SK-N-MC (cell line): ENCODE results near the gene AADACL4.
"Not testable (repeated sequence)": the region's sequence is repeated elsewhere in the genome, so short reads cannot be mapped to it uniquely, and the experiment has no call there.

Experiments used
- DNase-seq: peaks from one replicate; pipeline ENCODE4 v3.0.0-alpha.2; 2011; ENCODE audit warnings: low read depth, low spot score
- H3K27ac ChIP-seq: fragments of 200-600 bp; sonication (generic); 2 replicates; pipeline ENCODE4 v1.5.1; 2016; ENCODE audit warnings: mixed run types
- H3K36me3 ChIP-seq: fragments of 200-600 bp; sonication (generic); 2 replicates; pipeline ENCODE4 v1.6.1; 2017; ENCODE audit warnings: antibody characterized with exemption, low read length, mixed read lengths; ENCODE audit not compliant: insufficient read depth
- H3K4me3 ChIP-seq: fragments of 200-600 bp; sonication (generic); 2 replicates; pipeline ENCODE4 v1.5.1; 2016
- H3K9ac ChIP-seq: fragments of 200-600 bp; sonication (generic); 2 replicates; pipeline ENCODE4 v1.8.0; 2017; ENCODE audit warnings: mixed run types, mixed read lengths; ENCODE audit not compliant: insufficient read length
- H3K9me3 ChIP-seq: fragments of 200-600 bp; sonication (generic); 2 replicates; pipeline ENCODE4 v1.6.1; 2017; ENCODE audit warnings: low read depth, mild to moderate bottlenecking, antibody characterized with exemption, low read length, moderate library complexity, mixed read lengths
- EZH2 ChIP-seq: fragments of 200-600 bp; sonication (generic); IDR thresholded peaks from one replicate; pipeline ENCODE4 v1.6.1; 2017; ENCODE audit warnings: antibody characterized with exemption
- FOXP2 ChIP-seq: optimal IDR thresholded peaks from 2 replicates; pipeline ENCODE3; 2011; ENCODE audit warnings: mild to moderate bottlenecking, moderate library complexity; ENCODE audit not compliant: insufficient read depth; ENCODE audit errors: extremely low read length, control extremely low read depth
- POLR2AphosphoS5 ChIP-seq: IDR thresholded peaks from 2 replicates; pipeline ENCODE4 v1.6.1; 2012; ENCODE audit warnings: mild to moderate bottlenecking, low read depth, low read length, borderline replicate concordance

AADACL4 gene

GRCh38 chr1:12697397-12697796, 53.5 kb downstream of the AADACL4 start:
- Histone ChIP-seq H3K4me3 (no peak overlapping the region), H3K27ac (no peak overlapping the region), H3K9ac (no peak overlapping the region), H3K9me3 (no peaks in the 10 kb centered on the region), H3K36me3 (no peaks in the 10 kb centered on the region)
- no peak for DNase-seq
- TF ChIP-seq FOXP2 (no peak), EZH2 (no peak), POLR2AphosphoS5 (no peak)

GRCh38 chr1:12703821-12704451, 60.1 kb downstream of the AADACL4 start:
- Histone ChIP-seq H3K27ac (no peak overlapping the region), H3K4me3 (no peak overlapping the region)
- TF ChIP-seq FOXP2 (no peak), POLR2AphosphoS5 (no peak), EZH2 (no peak)

GRCh38 chr1:12706061-12706460, 62.2 kb downstream of the AADACL4 start:
- H3K9me3 ChIP-seq, result no peaks in the 10 kb centered on the region
- no peak overlapping the region for H3K4me3 ChIP-seq
- TF ChIP-seq FOXP2 (no peak), POLR2AphosphoS5 (no peak), EZH2 (no peak)
- DNase-seq, result no peak
- H3K27ac ChIP-seq, result no peak overlapping the region
- no peak overlapping the region for H3K9ac ChIP-seq
- no peaks in the 10 kb centered on the region for H3K36me3 ChIP-seq

More at GRCh38 chr1:12703821-12704451, 60.1 kb downstream of the AADACL4 start:
- DNase-seq, result no peak
- Histone ChIP-seq H3K36me3 (no peaks in the 10 kb centered on the region), H3K9me3 (no peaks in the 10 kb centered on the region), H3K9ac (no peak overlapping the region)

- DNase-seq, result no peak
- Histone ChIP-seq H3K36me3 (no peaks in the 10 kb centered on the region), H3K9me3 (no peaks in the 10 kb centered on the region), H3K27ac (no peak overlapping the region), H3K4me3 (no peak overlapping the region), H3K9ac (no peak overlapping the region)
- TF ChIP-seq FOXP2 (no peak), EZH2 (no peak), POLR2AphosphoS5 (no peak)
These were observed 64.7 kb downstream of the AADACL4 start for GRCh38 chr1:12708396-12709090.

- no peak overlapping the region for H3K9ac ChIP-seq
- no peak for DNase-seq
- TF ChIP-seq POLR2AphosphoS5 (no peak), FOXP2 (no peak), EZH2 (no peak)
- no peaks in the 10 kb centered on the region for H3K36me3 ChIP-seq
- H3K4me3 ChIP-seq, result no peak overlapping the region
- no peaks in the 10 kb centered on the region for H3K9me3 ChIP-seq
- no peak overlapping the region for H3K27ac ChIP-seq
These were observed 65.2 kb downstream of the AADACL4 start for GRCh38 chr1:12709091-12709491.

GRCh38 chr1:12709696-12710095, 65.8 kb downstream of the AADACL4 start:
- Histone ChIP-seq H3K9me3 (no peaks in the 10 kb centered on the region), H3K27ac (no peak overlapping the region), H3K4me3 (no peak overlapping the region), H3K36me3 (no peaks in the 10 kb centered on the region), H3K9ac (no peak overlapping the region)
- DNase-seq, result no peak
- no peak for TF ChIP-seq POLR2AphosphoS5
- no peak for TF ChIP-seq FOXP2
- TF ChIP-seq EZH2, result no peak

- peak; percentile 85 for DNase-seq
- H3K36me3 ChIP-seq, result no peaks in the 10 kb centered on the region
- H3K27ac ChIP-seq, result peak overlapping the region; percentile 62
These were observed 67.7 kb downstream of the AADACL4 start for GRCh38 chr1:12711536-12711935.

GRCh38 chr1:12712076-12712475, 68.2 kb downstream of the AADACL4 start:
- H3K9me3 ChIP-seq, result no peaks in the 10 kb centered on the region
- peak overlapping the region; percentile 62 for H3K27ac ChIP-seq
- H3K4me3 ChIP-seq, result peak overlapping the region; percentile 1; the same call in 1 of the 2 replicates
- no peak for TF ChIP-seq POLR2AphosphoS5
- no peak for TF ChIP-seq FOXP2
- H3K9ac ChIP-seq, result peak overlapping the region; percentile 3
- no peaks in the 10 kb centered on the region for H3K36me3 ChIP-seq
- peak; percentile 20 for DNase-seq

More at GRCh38 chr1:12711536-12711935, 67.7 kb downstream of the AADACL4 start:
- Histone ChIP-seq H3K9me3 (no peaks in the 10 kb centered on the region), H3K4me3 (peak overlapping the region; percentile 1; the same call in 1 of the 2 replicates), H3K9ac (no peak overlapping the region)
- TF ChIP-seq POLR2AphosphoS5 (peak; percentile 26; the same call in 1 of the 2 replicates), EZH2 (no peak)

- DNase-seq, result no peak
- H3K27ac ChIP-seq, result no peak overlapping the region
- TF ChIP-seq EZH2 (no peak), FOXP2 (no peak), POLR2AphosphoS5 (no peak)
- no peaks in the 10 kb centered on the region for H3K36me3 ChIP-seq
- no peaks in the 10 kb centered on the region for H3K9me3 ChIP-seq
- H3K9ac ChIP-seq, result no peak overlapping the region
- no peak overlapping the region for H3K4me3 ChIP-seq
These were observed 69.0 kb downstream of the AADACL4 start for GRCh38 chr1:12712929-12713328.

- not testable (repeated sequence) for H3K9me3 ChIP-seq, H3K36me3 ChIP-seq, H3K27ac ChIP-seq, H3K9ac ChIP-seq, DNase-seq, H3K4me3 ChIP-seq
These were observed 69.8 kb downstream of the AADACL4 start for GRCh38 chr1:12713651-12714050.
